K562 (cell line): Measurements from ENCODE around the gene CEND1. TPM values are rescaled to one million over a fixed set of nuclear protein-coding genes. Genes with fewer than 3 reads are reported as not detected.

Source experiments
- BHLHE40 ChIP-seq: IDR thresholded peaks from 2 replicates; pipeline ENCODE4 v1.6.1; 2011; ENCODE audit warnings: low read length, improper control_type of control experiment
- CREB1 ChIP-seq, 2 experiments: sonication (generic) in 1 of 2; formaldehyde crosslinking in 1 of 2; IDR thresholded peaks; 2 replicates each; pipeline versions ENCODE4 v1.6.1 to v1.8.0; 2012 to 2022; ENCODE audit warnings: inconsistent platforms in 1 of 2, mild to moderate bottlenecking in 1 of 2, missing genetic modification reagents in 1 of 2, moderate library complexity in 1 of 2
- EP300 ChIP-seq: IDR thresholded peaks from 2 replicates; pipeline ENCODE4 v1.6.1; 2012; ENCODE audit warnings: low read length, improper control_type of control experiment
- ESRRA ChIP-seq: fragments of 450-650 bp; IDR thresholded peaks from 2 replicates; pipeline ENCODE4 v1.6.1; 2014; ENCODE audit warnings: low read depth, mild to moderate bottlenecking, moderate library complexity, borderline replicate concordance
- ESRRB ChIP-seq: fragments of 250-450 bp; sonication (Bioruptor Pico); IDR thresholded peaks from 2 replicates; pipeline ENCODE4 v1.5.0; 2020; ENCODE audit warnings: mild to moderate bottlenecking, moderate library complexity, borderline replicate concordance
- FOXA1 ChIP-seq: fragments of 450-650 bp; IDR thresholded peaks from 2 replicates; pipeline ENCODE4 v1.6.1; 2016; ENCODE audit warnings: mild to moderate bottlenecking, borderline replicate concordance
- HDAC3 ChIP-seq: fragments of 450-650 bp; IDR thresholded peaks from 2 replicates; pipeline ENCODE4 v1.6.1; 2018; ENCODE audit warnings: borderline replicate concordance, mild to moderate bottlenecking, moderate library complexity; ENCODE audit not compliant: partially characterized antibody
- KLF16 ChIP-seq: IDR thresholded peaks from 2 replicates; pipeline ENCODE4 v1.6.1; 2016; ENCODE audit warnings: antibody characterized with exemption
- NR3C1 ChIP-seq: sonication (generic); formaldehyde crosslinking; IDR thresholded peaks from 2 replicates; pipeline ENCODE4 v1.8.1; 2022; ENCODE audit warnings: missing genetic modification reagents
- PHB ChIP-seq: fragments of 250-450 bp; sonication (Bioruptor Pico); IDR thresholded peaks from 2 replicates; pipeline ENCODE4 v1.5.0; 2021
- POLR2H ChIP-seq: IDR thresholded peaks from 2 replicates; pipeline ENCODE4 v1.6.1; 2016; ENCODE audit warnings: missing genetic modification characterization, low read depth, mild to moderate bottlenecking, control low read depth, missing compliant biosample characterization, moderate library complexity
- SMAD3 ChIP-seq: fragments of 450-650 bp; formaldehyde crosslinking; conservative IDR thresholded peaks from 2 replicates; pipeline ENCODE4 v1.4.0; 2020; ENCODE audit warnings: mild to moderate bottlenecking
- TAF1 ChIP-seq: IDR thresholded peaks from 2 replicates; pipeline ENCODE4 v1.6.1; 2011; ENCODE audit warnings: mild to moderate bottlenecking, low read length, moderate library complexity; ENCODE audit not compliant: insufficient read depth, control insufficient read depth, severe bottlenecking; ENCODE audit errors: extremely low read depth
- ZEB2 ChIP-seq: fragments of 450-650 bp; IDR thresholded peaks from 2 replicates; pipeline ENCODE4 v1.6.1; 2016
- ZNF12 ChIP-seq: sonication (generic); formaldehyde crosslinking; IDR thresholded peaks from 2 replicates; pipeline ENCODE4 v1.4.0; 2020; ENCODE audit warnings: mild to moderate bottlenecking, missing genetic modification reagents
- ZNF445 ChIP-seq: fragments of 250-450 bp; sonication (Bioruptor Pico); IDR thresholded peaks from 2 replicates; pipeline ENCODE4 v1.4.0; 2020; ENCODE audit warnings: low read depth, mild to moderate bottlenecking, moderate library complexity
- polyA plus RNA-seq, 8 experiments: library from polyadenylated mRNA; depleted of rRNA in 4 of 8; stranded (reverse) in 5 of 8; unstranded in 3 of 8; fragments of >200 nt; fragmentation: Nextera tagmentation in 2 of 8; fragmentation: Illumina TruSeq in 1 of 8; extraction: Ambion mirVana in 2 of 8; extraction: Trizol in 1 of 8; gene quantifications; 2 replicates each; pipeline versions ENCODE4 v1.2.1 to v1.2.3, GENCODE V29; 2011 to 2014; ENCODE audit warnings: inconsistent platforms in 1 of 8, missing spikeins in 1 of 8
- total RNA-seq, 7 experiments: library from RNA; depleted of rRNA in 6 of 7; stranded (reverse); fragments of >200 nt in 6 of 7; fragmentation: Illumina TruSeq in 2 of 7; extraction: Trizol in 2 of 7; gene quantifications; 2 replicates each; pipeline versions ENCODE4 v1.2.1 to v1.2.3, GENCODE V29; 2011 to 2021; ENCODE audit warnings: low replicate concordance in 1 of 7
- TF ChIP-seq, protein P1 (sequence below): fragments of 250-450 bp; sonication (Bioruptor Pico); IDR thresholded peaks from 2 replicates; pipeline ENCODE4 v1.8.0; 2022; ENCODE audit warnings: inconsistent platforms, mild to moderate bottlenecking, moderate library complexity, borderline replicate concordance
- TF ChIP-seq, protein P2 (sequence below): sonication (generic); formaldehyde crosslinking; IDR thresholded peaks from 2 replicates; pipeline ENCODE4 v1.8.1; 2023; ENCODE audit warnings: mild to moderate bottlenecking, missing genetic modification reagents
- TF ChIP-seq, protein P3 (sequence below), 2 experiments: IDR thresholded peaks in 1 of 2; conservative IDR thresholded peaks in 1 of 2; 2 replicates each; pipeline ENCODE4 v1.6.1; 2016; ENCODE audit warnings: low read depth in 2 of 2, mild to moderate bottlenecking in 1 of 2, missing compliant biosample characterization in 1 of 2, missing genetic modification characterization in 1 of 2, moderate library complexity in 1 of 2
- TF ChIP-seq, protein P4 (sequence below): fragments of 450-650 bp; formaldehyde crosslinking; IDR thresholded peaks from 2 replicates; pipeline ENCODE4 v1.4.0; 2022; ENCODE audit warnings: mild to moderate bottlenecking, moderate library complexity

The CEND1 gene
- total and polyA plus RNA-seq, 9 of the 15 experiments (the other 6 are each of a cell fraction or from before 2014, with no cell fraction given), result 0.13 to 0.18 (median 0.16) TPM; not detected in 6

DNA sequence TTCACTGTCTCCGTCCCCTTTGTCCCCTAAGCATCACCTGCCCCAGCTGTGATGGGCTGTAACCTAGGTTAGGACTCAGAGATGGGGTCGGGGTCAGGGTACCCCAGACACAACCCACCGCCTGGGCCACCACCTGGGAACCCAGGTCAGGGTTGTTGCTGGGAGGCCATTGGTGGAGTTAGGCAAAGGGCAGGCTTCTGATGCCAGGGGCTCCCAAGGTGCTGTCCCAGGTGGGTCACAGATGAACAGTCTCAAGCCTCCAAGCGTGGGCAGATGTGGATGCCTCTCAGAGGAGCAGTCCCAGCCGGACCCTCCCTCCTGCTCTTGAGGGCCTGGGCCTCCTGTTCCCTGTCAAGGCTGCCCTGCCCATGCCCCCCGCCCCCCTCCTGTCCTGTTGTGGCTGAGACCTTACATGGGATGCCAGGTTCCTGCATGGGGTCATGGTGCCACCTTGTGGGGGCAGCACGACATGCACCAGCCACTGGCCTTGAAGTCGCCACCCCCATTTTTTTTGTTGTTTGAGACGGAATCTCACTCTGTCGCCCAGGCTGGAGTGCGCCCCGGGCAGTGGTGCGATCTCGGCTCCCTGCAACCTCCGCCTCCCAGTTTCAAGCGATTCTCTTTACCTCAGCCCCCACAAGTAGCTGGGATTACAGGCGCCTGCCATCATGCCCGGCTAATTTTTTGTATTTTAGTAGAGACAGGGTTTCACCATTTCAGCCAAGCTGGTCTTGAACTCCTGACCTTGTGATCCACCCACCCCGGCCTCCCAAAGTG, 24.7 kb downstream of the CEND1 start (continued):
- TF ChIP-seq, protein P1, sequence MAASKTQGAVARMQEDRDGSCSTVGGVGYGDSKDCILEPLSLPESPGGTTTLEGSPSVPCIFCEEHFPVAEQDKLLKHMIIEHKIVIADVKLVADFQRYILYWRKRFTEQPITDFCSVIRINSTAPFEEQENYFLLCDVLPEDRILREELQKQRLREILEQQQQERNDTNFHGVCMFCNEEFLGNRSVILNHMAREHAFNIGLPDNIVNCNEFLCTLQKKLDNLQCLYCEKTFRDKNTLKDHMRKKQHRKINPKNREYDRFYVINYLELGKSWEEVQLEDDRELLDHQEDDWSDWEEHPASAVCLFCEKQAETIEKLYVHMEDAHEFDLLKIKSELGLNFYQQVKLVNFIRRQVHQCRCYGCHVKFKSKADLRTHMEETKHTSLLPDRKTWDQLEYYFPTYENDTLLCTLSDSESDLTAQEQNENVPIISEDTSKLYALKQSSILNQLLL (CRISPR knock-in tag), result no peak
- 0 out of 2 replicates have a peak, but pooled peaks have one; percentile 16 for TF ChIP-seq ZNF445 (CRISPR knock-in tag)
- no peak for TF ChIP-seq HDAC3
- no peak for TF ChIP-seq KLF16
- peak; percentile 65; the same call in 1 of the 2 replicates for TF ChIP-seq SMAD3 (CRISPR knock-in tag)
- TF ChIP-seq NR3C1 (CRISPR knock-in tag), result no peak
- TF ChIP-seq ZEB2, result no peak
- TF ChIP-seq, protein P2, sequence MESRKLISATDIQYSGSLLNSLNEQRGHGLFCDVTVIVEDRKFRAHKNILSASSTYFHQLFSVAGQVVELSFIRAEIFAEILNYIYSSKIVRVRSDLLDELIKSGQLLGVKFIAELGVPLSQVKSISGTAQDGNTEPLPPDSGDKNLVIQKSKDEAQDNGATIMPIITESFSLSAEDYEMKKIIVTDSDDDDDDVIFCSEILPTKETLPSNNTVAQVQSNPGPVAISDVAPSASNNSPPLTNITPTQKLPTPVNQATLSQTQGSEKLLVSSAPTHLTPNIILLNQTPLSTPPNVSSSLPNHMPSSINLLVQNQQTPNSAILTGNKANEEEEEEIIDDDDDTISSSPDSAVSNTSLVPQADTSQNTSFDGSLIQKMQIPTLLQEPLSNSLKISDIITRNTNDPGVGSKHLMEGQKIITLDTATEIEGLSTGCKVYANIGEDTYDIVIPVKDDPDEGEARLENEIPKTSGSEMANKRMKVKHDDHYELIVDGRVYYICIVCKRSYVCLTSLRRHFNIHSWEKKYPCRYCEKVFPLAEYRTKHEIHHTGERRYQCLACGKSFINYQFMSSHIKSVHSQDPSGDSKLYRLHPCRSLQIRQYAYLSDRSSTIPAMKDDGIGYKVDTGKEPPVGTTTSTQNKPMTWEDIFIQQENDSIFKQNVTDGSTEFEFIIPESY, result no peak
- TF ChIP-seq EP300, result no peak
- no peak for TF ChIP-seq ZNF12
- peak; percentile 24; the same call in 1 of the 2 replicates for TF ChIP-seq POLR2H
- no peak for TF ChIP-seq TAF1
- 0 out of 2 replicates have a peak, but pooled peaks have one; percentile 52 for TF ChIP-seq ESRRB (CRISPR knock-in tag)
- TF ChIP-seq, protein P3, sequence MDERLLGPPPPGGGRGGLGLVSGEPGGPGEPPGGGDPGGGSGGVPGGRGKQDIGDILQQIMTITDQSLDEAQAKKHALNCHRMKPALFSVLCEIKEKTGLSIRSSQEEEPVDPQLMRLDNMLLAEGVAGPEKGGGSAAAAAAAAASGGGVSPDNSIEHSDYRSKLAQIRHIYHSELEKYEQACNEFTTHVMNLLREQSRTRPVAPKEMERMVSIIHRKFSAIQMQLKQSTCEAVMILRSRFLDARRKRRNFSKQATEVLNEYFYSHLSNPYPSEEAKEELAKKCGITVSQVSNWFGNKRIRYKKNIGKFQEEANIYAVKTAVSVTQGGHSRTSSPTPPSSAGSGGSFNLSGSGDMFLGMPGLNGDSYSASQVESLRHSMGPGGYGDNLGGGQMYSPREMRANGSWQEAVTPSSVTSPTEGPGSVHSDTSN (CRISPR knock-in tag; IDR thresholded peaks at IDR 0.05; ENCODE audit: low read depth), result no peak
- TF ChIP-seq, protein P3 (tag; conservative IDR thresholded peaks at IDR 0.05; ENCODE audit: low read depth), result no peak
- TF ChIP-seq, protein P4, sequence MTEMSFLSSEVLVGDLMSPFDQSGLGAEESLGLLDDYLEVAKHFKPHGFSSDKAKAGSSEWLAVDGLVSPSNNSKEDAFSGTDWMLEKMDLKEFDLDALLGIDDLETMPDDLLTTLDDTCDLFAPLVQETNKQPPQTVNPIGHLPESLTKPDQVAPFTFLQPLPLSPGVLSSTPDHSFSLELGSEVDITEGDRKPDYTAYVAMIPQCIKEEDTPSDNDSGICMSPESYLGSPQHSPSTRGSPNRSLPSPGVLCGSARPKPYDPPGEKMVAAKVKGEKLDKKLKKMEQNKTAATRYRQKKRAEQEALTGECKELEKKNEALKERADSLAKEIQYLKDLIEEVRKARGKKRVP (CRISPR knock-in tag), result peak; percentile 16; the same call in 1 of the 2 replicates
- TF ChIP-seq PHB (CRISPR knock-in tag), result peak; percentile 51; the same call in 1 of the 2 replicates
- no peak for TF ChIP-seq BHLHE40
- TF ChIP-seq FOXA1, result no peak
- TF ChIP-seq CREB1 (IDR thresholded peaks at IDR 0.05), result no peak; the same call in 1 of the 2 replicates
- TF ChIP-seq CREB1 (CRISPR knock-in tag; IDR thresholded peaks at IDR 0.05), result no peak
- no peak for TF ChIP-seq ESRRA
